GM11168 (cell line): ENCODE results near the gene ANXA11.
"Not testable (repeated sequence)": the region's sequence is repeated elsewhere in the genome, so short reads cannot be mapped to it uniquely, and the experiment has no call there.

Experiments used
- in situ Hi-C: fragments of 300-500 bp; cut with MboI; formaldehyde crosslinking; loops from one replicate; pipeline ENCODE4 v1.12.0; 2022; ENCODE audit warnings: low sequenced_read_pairs; ENCODE audit not compliant: unreplicated experiment

The ANXA11 gene

DNA sequence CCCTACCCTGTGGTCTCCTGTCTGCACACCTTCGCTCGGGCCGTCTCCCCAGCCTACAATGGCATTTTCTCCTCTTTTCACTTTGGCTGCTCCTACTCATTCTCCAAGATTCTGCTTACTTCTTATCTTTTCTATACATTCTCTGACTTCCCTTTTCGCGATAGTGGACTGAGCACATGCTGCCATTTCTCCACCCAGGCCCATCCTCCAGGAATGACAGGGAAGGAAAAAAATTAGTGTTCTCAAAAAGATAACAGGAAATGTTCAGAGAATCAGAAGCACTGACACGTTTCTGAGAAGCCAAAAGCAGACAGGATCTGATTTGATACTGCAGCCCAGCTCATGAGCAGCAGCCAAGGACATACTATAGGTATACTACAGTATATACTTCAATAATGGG lies 6.4 kb upstream of the ANXA11 start:
- in situ Hi-C loops, result loop anchor here (5.0 kb wide), 1 partner anchor 664 kb away; no protein-coding TSS in a partner anchor

GRCh38 chr10:80210259-80210658 lies 4.9 kb upstream of the ANXA11 start:
- in situ Hi-C loops, result loop anchor here (5.0 kb wide), 1 partner anchor 663 kb away; no protein-coding TSS in a partner anchor

GRCh38 chr10:80207768-80208370 lies 2.5 kb upstream of the ANXA11 start:
- in situ Hi-C loops, result no loop called here

GRCh38 chr10:80206277-80206655 lies 929 bp upstream of the ANXA11 start:
- in situ Hi-C loops, result no loop called here

DNA sequence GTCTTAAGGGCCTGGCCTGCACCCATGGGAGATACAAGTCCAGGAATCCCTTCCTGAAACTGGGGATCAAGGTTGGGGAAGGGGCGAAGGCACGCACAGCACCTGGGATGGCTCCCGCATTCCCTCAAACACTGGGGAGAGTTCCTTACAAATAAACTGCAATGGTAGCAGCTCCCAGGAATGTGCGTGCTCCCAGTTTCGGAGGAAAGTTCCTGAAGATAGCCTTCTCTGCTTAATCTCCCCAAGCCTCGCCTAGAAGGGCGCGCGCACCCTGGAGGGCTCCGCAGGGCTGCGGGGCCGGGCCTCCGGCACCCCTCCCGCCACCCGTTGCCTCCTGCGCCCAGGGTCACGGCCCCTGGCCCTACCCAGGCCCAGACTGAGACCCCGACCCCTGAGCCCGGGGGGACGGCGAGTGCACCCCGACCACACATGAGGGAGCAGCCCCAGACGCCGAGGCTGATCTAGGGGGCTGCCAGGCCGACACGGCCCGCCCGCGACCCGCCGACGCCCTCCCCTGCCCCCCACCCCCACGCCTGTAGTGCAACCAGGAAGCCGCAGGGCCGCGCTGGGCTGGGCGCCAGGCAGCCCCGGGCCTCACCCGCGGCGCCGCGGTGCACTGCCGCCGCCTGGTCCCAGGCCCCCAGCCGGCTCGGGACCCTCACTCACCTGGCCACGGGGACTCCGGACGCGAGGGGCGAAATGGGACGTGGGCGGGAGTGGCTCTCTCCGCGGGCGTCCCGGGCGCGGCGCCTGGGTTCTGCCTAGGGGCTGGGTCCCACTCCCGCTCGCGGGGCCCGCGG lies 460 bp downstream of the ANXA11 start:
- in situ Hi-C loops, result no loop called here

- in situ Hi-C loops, result no loop called here
Observed at GRCh38 chr10:80203835-80204676, 1.3 kb downstream of the ANXA11 start.

- in situ Hi-C loops, result no loop called here
Observed at GRCh38 chr10:80202934-80203834, 2.2 kb downstream of the ANXA11 start.

GRCh38 chr10:80202530-80202929 lies 2.8 kb downstream of the ANXA11 start:
- in situ Hi-C loops, result not testable (repeated sequence)

GRCh38 chr10:80201608-80202141 lies 3.7 kb downstream of the ANXA11 start:
- in situ Hi-C loops, result no loop called here

DNA sequence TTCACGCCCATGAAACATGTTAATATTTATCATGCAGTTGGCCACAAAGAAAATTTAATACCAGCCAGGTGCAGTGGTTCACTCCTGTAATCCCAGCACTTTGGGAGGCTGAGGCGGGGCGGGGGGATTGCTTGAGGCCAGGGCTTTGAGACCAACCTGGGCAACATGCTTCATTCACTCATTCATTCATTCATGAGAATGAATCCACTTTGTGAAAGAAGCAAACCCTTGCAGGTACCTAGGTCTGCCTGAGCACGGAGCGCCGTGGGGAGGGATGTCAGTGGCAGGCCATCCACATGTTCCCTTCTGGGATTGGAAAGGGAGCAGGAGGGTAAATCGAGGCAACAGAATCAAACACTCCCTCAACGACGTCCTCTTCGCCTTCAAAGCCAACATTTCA lies 4.7 kb downstream of the ANXA11 start:
- in situ Hi-C loops, result no loop called here

DNA sequence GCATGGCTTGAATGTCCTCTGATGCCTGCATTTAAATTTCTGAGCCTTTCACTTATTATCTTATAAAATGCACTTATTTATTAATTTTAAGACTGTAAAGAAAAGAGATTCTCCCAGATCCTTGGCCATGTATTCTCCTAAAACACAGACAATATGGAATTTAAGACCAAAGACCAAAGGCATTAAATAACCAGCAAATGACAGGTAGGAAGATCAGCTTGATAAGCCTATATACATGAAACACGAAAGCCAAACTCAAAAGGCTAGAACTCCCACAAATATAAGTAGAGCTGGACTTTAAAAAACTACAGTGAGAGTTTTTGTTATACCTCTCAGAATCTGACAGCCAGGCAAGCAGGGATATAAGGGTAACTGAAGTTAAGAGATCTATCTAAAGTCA lies 5.1 kb downstream of the ANXA11 start:
- in situ Hi-C loops, result no loop called here

GRCh38 chr10:80199828-80200227 lies 5.5 kb downstream of the ANXA11 start:
- in situ Hi-C loops, result no loop called here

GRCh38 chr10:80197972-80198916 lies 7.1 kb downstream of the ANXA11 start:
- in situ Hi-C loops, result no loop called here

- in situ Hi-C loops, result no loop called here
Observed at GRCh38 chr10:80196950-80197315, 8.4 kb downstream of the ANXA11 start.

GRCh38 chr10:80196270-80196949 lies 8.9 kb downstream of the ANXA11 start:
- in situ Hi-C loops, result no loop called here

GRCh38 chr10:80195046-80195574 lies 10.2 kb downstream of the ANXA11 start:
- in situ Hi-C loops, result no loop called here

GRCh38 chr10:80194373-80195045 lies 10.8 kb downstream of the ANXA11 start:
- in situ Hi-C loops, result no loop called here
